22Rv1 (cell line): ENCODE results near the gene KRT6A.

ENCODE experiments used
- ZFX ChIP-seq: fragments of 450-650 bp; IDR thresholded peaks from 2 replicates; pipeline ENCODE4 v1.6.1; 2017; ENCODE audit warnings: antibody characterized with exemption, borderline replicate concordance
- TF ChIP-seq, protein P1 (sequence below): fragments of 450-650 bp; IDR thresholded peaks from 2 replicates; pipeline ENCODE4 v1.5.1; 2017; ENCODE audit warnings: mild to moderate bottlenecking

DNA sequence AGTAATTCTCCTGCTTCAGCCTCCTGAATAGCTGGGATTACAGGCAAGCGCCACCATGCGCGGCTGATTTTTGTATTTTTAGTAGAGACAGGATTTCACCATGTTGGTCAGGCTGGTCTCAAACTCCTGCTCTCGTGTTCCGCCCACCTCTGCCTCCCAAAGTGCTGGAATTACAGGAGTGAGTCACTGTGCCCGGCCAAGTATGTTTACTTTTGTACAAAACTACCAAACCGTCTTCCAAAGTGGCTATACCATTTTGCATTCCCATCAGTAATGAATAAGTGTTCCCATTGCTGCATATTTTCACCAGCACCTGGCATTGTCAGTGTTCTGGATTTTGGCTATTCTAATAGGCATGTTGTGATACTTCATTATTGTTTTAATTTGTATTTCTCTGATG is 8.4 kb upstream of the KRT6A start:
- TF ChIP-seq, protein P1, sequence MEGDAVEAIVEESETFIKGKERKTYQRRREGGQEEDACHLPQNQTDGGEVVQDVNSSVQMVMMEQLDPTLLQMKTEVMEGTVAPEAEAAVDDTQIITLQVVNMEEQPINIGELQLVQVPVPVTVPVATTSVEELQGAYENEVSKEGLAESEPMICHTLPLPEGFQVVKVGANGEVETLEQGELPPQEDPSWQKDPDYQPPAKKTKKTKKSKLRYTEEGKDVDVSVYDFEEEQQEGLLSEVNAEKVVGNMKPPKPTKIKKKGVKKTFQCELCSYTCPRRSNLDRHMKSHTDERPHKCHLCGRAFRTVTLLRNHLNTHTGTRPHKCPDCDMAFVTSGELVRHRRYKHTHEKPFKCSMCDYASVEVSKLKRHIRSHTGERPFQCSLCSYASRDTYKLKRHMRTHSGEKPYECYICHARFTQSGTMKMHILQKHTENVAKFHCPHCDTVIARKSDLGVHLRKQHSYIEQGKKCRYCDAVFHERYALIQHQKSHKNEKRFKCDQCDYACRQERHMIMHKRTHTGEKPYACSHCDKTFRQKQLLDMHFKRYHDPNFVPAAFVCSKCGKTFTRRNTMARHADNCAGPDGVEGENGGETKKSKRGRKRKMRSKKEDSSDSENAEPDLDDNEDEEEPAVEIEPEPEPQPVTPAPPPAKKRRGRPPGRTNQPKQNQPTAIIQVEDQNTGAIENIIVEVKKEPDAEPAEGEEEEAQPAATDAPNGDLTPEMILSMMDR = no peak
- no peak for TF ChIP-seq ZFX
